Lung (tissue), 12 donors: ENCODE results near the gene NHLH1. TPM values are rescaled to one million over a fixed set of nuclear protein-coding genes. Genes with fewer than 3 reads are reported as not detected.

ENCODE experiments used
- ATAC-seq: fragments of 200-7000 bp; cut with Tn5 transposase; one replicate; pipeline ENCODE4 v1.9.1; 2020; ENCODE audit warnings: moderate number of reproducible peaks; ENCODE audit not compliant: insufficient read depth, low FRiP score
- DNase-seq, 3 donors: peaks; one replicate each; pipeline ENCODE4 v3.0.0-alpha.2; 2013 to 2017
- H3K27ac ChIP-seq, 2 donors: one replicate each; pipeline ENCODE4 v1.5.1; 2013; ENCODE audit warnings: mild to moderate bottlenecking in 2 of 2, moderate library complexity in 2 of 2, control low read depth in 1 of 2, inconsistent platforms in 1 of 2, low read depth in 1 of 2, low read length in 1 of 2
- H3K27me3 ChIP-seq, 3 donors: one replicate each; pipeline ENCODE4 v1.5.1; 2013; ENCODE audit warnings: low read length in 2 of 3; ENCODE audit not compliant: control insufficient read depth in 3 of 3, insufficient read depth in 3 of 3
- H3K36me3 ChIP-seq, 4 donors: one replicate each; pipeline ENCODE4 v1.5.1; 2013; ENCODE audit warnings: low read length in 4 of 4, mild to moderate bottlenecking in 1 of 4, moderate library complexity in 1 of 4; ENCODE audit not compliant: control insufficient read depth in 4 of 4, insufficient read depth in 4 of 4
- H3K4me1 ChIP-seq, 5 donors: one replicate each; pipeline ENCODE4 v1.5.1; 2013; ENCODE audit warnings: low read length in 5 of 5, mild to moderate bottlenecking in 2 of 5, moderate library complexity in 1 of 5; ENCODE audit not compliant: control insufficient read depth in 5 of 5, insufficient read depth in 5 of 5
- H3K4me3 ChIP-seq: one replicate; pipeline ENCODE4 v1.5.1; 2013; ENCODE audit warnings: mild to moderate bottlenecking, control low read depth, moderate library complexity
- H3K9ac ChIP-seq, 2 donors: one replicate each; pipeline ENCODE4 v1.5.1; 2013; ENCODE audit warnings: low read length in 2 of 2, control low read depth in 1 of 2; ENCODE audit not compliant: insufficient read depth in 1 of 2
- H3K9me3 ChIP-seq, 4 donors: one replicate each; pipeline ENCODE4 v1.5.1; 2013; ENCODE audit warnings: low read length in 3 of 4, mild to moderate bottlenecking in 1 of 4, moderate library complexity in 1 of 4; ENCODE audit not compliant: control insufficient read depth in 4 of 4, insufficient read depth in 3 of 4
- CTCF ChIP-seq: IDR thresholded peaks from 2 replicates; pipeline ENCODE4 v1.5.1; 2012; ENCODE audit warnings: mild to moderate bottlenecking; ENCODE audit errors: control extremely low read depth, extremely low read depth
- WGBS, 2 donors: extraction: QIAGEN DNeasy Blood & Tissue Kit; methylation state at CpG; one replicate each; pipeline ENCODE4 v1.1.7; 2013; 5-methylcytosine and 5-hydroxymethylcytosine counted together
- polyA plus RNA-seq, 2 donors: library from polyadenylated mRNA; stranded (reverse); fragments of 200-250 nt; gene quantifications; one replicate each; pipeline ENCODE4 v1.2.1, GENCODE V29; 2013
- total RNA-seq, 2 donors: library from RNA; depleted of rRNA in 1 of 2; stranded (reverse); fragments of >200 nt in 1 of 2; gene quantifications; one replicate each; pipeline ENCODE4 v1.2.1, GENCODE V29; 2014 to 2021
- donor health status: control.
- donor health status: control.
- donor health status: Bipolar disorder and iron deficiency.
- donor health status: healthy.
- donor health status: DM: yes; HTN: yes; CAD: no.

The NHLH1 gene
- total and polyA plus RNA-seq, 4 donors = 0.09 to 0.21 (median 0.15) TPM

DNA sequence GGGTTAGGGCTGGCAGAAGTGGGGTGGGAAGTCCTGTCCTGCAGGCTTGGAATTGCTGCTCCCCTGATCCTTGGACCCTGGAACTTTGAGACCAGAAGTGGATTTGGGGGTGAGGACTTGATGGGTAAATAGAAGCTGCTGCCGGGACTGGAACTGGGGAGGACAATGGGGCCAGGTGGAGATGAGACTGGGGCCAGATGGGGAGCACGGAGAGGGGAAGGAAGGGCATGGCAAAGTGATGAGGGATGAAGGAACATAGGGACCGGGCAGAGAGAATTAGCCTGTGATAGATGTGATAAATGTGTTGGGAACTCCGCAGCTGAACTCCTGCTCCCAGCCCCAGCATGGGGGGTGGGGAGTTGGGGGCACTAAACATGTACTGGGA, 637 bp downstream of the NHLH1 start:
- TF ChIP-seq CTCF = no peak
- Histone ChIP-seq H3K9ac (no peak overlapping the region), H3K4me3 (no peak overlapping the region), H3K27me3 (peaks cover 0 to 10% (median 0%) of the 10 kb centered on the region in 3 donors), H3K4me1 (peaks cover 0 to 1% (median 0%) of the 10 kb centered on the region in 5 donors), H3K9me3 (no peaks in the 10 kb centered on the region), H3K27ac (no peak overlapping the region), H3K36me3 (no peaks in the 10 kb centered on the region)
- no peak for DNase-seq
- WGBS, 2 donors = 36 to 44% methylated on average over 4 of the region's 4 CpGs
- no peak for ATAC-seq

DNA sequence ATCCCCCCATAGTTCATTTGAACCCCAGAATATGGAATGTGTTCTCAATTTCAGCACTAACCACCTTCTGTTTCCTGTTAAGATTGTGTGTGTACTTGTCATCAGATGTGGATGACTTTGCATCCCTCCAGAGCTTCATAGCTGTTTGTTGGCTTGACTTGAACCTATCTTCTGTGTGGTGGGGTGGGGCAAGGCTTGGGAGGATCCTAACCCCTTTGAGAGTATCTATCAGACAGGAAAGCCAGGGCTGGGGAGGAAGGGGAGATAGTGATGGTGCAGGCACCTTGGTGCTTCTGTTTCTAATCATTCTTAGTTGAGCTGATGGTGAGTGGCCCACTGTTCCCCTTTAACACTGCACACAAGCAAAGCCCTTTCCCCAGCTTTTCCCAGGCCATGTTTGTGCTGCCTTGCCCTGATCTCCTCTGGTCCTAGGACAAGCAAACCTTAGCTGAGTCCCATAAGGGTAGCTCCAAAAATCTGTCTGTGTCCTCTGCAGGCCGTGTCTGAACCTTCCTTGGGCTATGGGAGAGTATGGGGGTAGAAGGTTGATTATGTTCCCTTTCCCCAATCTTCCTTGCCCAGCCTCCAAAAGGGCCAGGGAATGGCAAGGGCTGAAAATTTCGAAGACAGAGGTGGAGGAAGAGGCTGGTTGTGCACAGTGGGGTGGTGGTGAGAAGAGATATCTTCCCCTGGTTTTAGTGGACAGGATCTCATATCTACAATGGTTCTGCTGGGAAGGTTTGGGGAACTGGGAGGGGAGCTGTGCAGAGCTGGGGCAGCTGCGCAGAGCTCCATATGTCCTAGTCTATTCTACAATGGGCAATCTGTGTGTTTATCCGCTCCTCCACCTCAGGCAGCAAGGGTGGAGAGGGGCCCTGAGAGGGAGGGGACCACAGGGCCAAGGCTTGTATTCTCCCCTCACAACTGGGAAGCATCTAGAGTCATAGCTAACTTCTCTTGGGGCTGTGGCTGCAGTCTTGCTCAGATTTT, 1.4 kb downstream of the NHLH1 start:
- Histone ChIP-seq H3K36me3 (no peaks in the 10 kb centered on the region), H3K9me3 (no peaks in the 10 kb centered on the region), H3K4me3 (no peak overlapping the region), H3K27ac (no peak overlapping the region), H3K4me1 (peaks cover 0 to 1% (median 0%) of the 10 kb centered on the region in 5 donors), H3K27me3 (peaks cover 0 to 10% (median 0%) of the 10 kb centered on the region in 3 donors), H3K9ac (no peak overlapping the region)
- DNase-seq = no peak
- WGBS, 2 donors = 79 to 85% methylated on average over 4 of the region's 4 CpGs
- no peak for TF ChIP-seq CTCF
- ATAC-seq = no peak

GRCh38 chr1:160369087-160369486, 2.2 kb downstream of the NHLH1 start:
- Histone ChIP-seq H3K9ac (no peak overlapping the region), H3K27me3 (peaks cover 0 to 10% (median 0%) of the 10 kb centered on the region in 3 donors), H3K27ac (no peak overlapping the region), H3K9me3 (no peaks in the 10 kb centered on the region), H3K4me1 (peaks cover 0 to 1% (median 0%) of the 10 kb centered on the region in 5 donors), H3K4me3 (no peak overlapping the region), H3K36me3 (no peaks in the 10 kb centered on the region)
- no peak for DNase-seq
- ATAC-seq = no peak
- 73 to 93% methylated on average over 1 of the region's 1 CpG for WGBS, 2 donors
- no peak for TF ChIP-seq CTCF
